ENCODE data around the gene SIX3. TPM values are rescaled to one million over a fixed set of nuclear protein-coding genes. Genes with fewer than 3 reads are reported as not detected.
A peak's percentile ranks its signal among the peaks of the same experiment; 100 is the strongest.

The SIX3 gene
- total and polyA plus RNA-seq, 2 donors (not counting 3 experiments of a cell fraction or from before 2014, with no cell fraction given) = not detected

DNA sequence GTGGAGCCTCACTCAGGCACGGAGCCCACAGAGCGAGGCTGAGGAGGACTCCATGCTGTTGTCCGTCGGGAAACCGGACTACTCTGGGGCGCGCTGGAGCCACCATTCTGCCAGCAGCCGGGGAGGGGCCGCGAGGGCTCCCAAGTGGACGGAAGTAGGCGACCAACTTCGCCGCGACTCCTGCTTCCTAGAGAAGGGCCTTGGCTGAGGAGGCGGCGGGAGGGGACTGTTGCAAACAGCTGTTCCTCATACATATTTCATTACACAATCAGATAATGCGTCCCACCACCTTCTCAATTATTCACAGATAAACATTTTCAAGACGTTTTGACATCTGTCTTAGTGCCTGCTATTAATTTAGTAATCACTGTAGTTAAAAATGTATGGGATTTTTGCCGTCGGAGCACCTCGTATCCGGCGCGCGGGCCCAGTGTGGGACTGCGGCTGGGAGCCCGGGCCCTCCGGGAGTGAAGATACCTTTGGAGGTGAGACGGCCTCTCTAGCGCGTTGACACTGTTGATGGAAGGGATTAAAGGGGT, 11.7 kb upstream of the SIX3 start:
- Histone ChIP-seq H3K9me1 (replicated peaks; ENCODE audit: control insufficient read depth, extremely low read depth, insufficient read depth, low read length) (no peaks in the 10 kb centered on the region), H3K4me1 (ENCODE audit: control insufficient read depth, extremely low read depth, insufficient read depth, low read length) (peaks cover 4% of the 10 kb centered on the region), H4K20me1 (replicated peaks; ENCODE audit: control insufficient read depth, extremely low read depth, insufficient read depth, low read length) (no peaks in the 10 kb centered on the region), H3K27me3 (ENCODE audit: control insufficient read depth in 2 of 2, insufficient read depth in 2 of 2, low read length in 2 of 2) (peaks cover 87 to 94% of the 10 kb centered on the region in 2 experiments), H3K79me2 (ENCODE audit: control insufficient read depth, insufficient read depth, low read length) (no peaks in the 10 kb centered on the region), H3K4me3 (replicated peaks in 1 of 3; ENCODE audit: insufficient read depth in 1 of 3, low read depth in 1 of 3, low read length in 3 of 3) (no peak overlapping the region), H3K27ac (ENCODE audit: insufficient read depth, low read depth, low read length) (no peak overlapping the region), H3K9ac (replicated peaks; ENCODE audit: extremely low read depth, insufficient read depth, low read length) (no peak overlapping the region), H2AFZ (ENCODE audit: low read depth, low read length) (no peak overlapping the region), H3K36me3 (ENCODE audit: control insufficient read depth in 2 of 2, extremely low read depth in 1 of 2, insufficient read depth in 2 of 2, low read length in 2 of 2) (no peaks in the 10 kb centered on the region), H3K9me3 (replicated peaks; ENCODE audit: control insufficient read depth, insufficient read depth, low read length) (no peaks in the 10 kb centered on the region), H3K4me2 (ENCODE audit: insufficient read depth, low read length) (no peak overlapping the region)
- FAIRE-seq (no peak), DNase-seq (ENCODE audit: low read depth, low spot score) (no peak)
- intact Hi-C loops (cut with micrococcal nuclease) = no loop called here
- ChIA-PET CTCF (no interaction called here), POLR2A (no interaction called here)
- dilution Hi-C loops (cut with MboI; ENCODE audit: extremely low pct_ligation_motif_present, low sequenced_read_pairs) = no loop called here
- peak; percentile 66 for TF ChIP-seq EZH2 (IDR thresholded peaks at IDR 0.05; ENCODE audit: borderline replicate concordance, low read depth, low read length, severe bottlenecking)
- TF ChIP-seq, protein P1, sequence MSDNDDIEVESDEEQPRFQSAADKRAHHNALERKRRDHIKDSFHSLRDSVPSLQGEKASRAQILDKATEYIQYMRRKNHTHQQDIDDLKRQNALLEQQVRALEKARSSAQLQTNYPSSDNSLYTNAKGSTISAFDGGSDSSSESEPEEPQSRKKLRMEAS (IDR thresholded peaks at IDR 0.05; ENCODE audit: insufficient read depth, insufficient read length) = no peak
- no peak for TF ChIP-seq MYC (IDR thresholded peaks at IDR 0.05; ENCODE audit: low read depth, low read length)
- TF ChIP-seq GATA2 (IDR thresholded peaks at IDR 0.05; ENCODE audit: insufficient read depth, insufficient read length, low read depth, low read length) = no peak
- no TSS peak for BruUV-seq (replicated peaks)

DNA sequence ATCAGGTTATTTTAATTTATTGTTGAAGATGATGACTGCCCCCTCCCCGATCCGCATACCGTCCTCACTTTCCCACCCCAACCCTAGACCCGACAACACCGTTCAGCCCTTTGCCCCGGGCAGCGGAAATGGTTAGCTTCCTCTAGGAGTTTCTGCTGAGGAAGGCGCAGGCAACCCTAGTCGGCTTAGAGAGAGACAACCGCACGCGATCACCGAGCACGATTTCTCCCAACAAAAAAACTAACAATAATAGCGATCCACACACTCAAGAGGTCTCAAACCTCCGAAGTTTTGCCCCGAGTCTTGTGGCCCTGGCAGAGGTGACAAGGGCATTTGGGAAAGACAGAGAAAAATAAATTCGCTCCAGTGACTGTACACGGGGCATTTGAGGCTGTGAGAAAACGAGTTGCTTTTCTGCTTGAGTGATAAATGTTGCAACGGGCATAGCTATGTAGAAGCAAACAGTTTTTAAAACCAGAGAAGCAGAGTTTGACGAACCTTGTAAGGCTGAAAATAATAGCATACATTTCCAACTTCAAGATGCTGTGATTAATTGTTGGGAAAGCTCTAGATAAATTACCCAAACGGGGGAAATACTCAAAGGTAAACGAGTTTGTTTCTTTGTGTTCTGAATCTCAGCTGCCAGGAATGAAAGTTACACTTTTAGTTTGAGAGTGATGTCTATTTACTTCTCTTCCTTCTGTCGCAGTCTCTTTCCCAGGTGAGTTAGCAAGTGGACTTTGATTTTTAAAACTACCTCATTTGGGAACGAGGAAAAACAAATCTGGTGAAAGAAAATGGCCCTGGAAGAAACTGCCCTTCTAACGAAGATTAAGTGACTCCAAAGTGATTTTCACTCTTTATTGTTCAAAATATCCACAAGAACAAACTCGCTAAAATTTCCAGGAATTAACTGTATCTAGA, 11.0 kb upstream of the SIX3 start:
- Histone ChIP-seq H3K36me3 (ENCODE audit: control insufficient read depth in 2 of 2, extremely low read depth in 1 of 2, insufficient read depth in 2 of 2, low read length in 2 of 2) (no peaks in the 10 kb centered on the region), H3K4me1 (ENCODE audit: control insufficient read depth, extremely low read depth, insufficient read depth, low read length) (peaks cover 4% of the 10 kb centered on the region), H4K20me1 (replicated peaks; ENCODE audit: control insufficient read depth, extremely low read depth, insufficient read depth, low read length) (no peaks in the 10 kb centered on the region), H3K9ac (replicated peaks; ENCODE audit: extremely low read depth, insufficient read depth, low read length) (no peak overlapping the region), H3K27ac (ENCODE audit: insufficient read depth, low read depth, low read length) (no peak overlapping the region), H3K4me3 (replicated peaks in 1 of 3; ENCODE audit: insufficient read depth in 1 of 3, low read depth in 1 of 3, low read length in 3 of 3) (no peak overlapping the region), H3K79me2 (ENCODE audit: control insufficient read depth, insufficient read depth, low read length) (no peaks in the 10 kb centered on the region), H2AFZ (ENCODE audit: low read depth, low read length) (no peak overlapping the region), H3K9me3 (replicated peaks; ENCODE audit: control insufficient read depth, insufficient read depth, low read length) (no peaks in the 10 kb centered on the region), H3K27me3 (ENCODE audit: control insufficient read depth in 2 of 2, insufficient read depth in 2 of 2, low read length in 2 of 2) (peaks cover 86 to 94% of the 10 kb centered on the region in 2 experiments), H3K9me1 (replicated peaks; ENCODE audit: control insufficient read depth, extremely low read depth, insufficient read depth, low read length) (no peaks in the 10 kb centered on the region), H3K4me2 (ENCODE audit: insufficient read depth, low read length) (no peak overlapping the region)
- DNase-seq (ENCODE audit: low read depth, low spot score) (no peak), FAIRE-seq (peak; percentile 68)
- intact Hi-C loops (cut with micrococcal nuclease) = no loop called here
- ChIA-PET CTCF (interaction anchor here (1.0 kb wide), 1 partner anchor 451 kb away, joined by 4 read pairs; no protein-coding TSS in a partner anchor), POLR2A (no interaction called here)
- TF ChIP-seq EZH2 (IDR thresholded peaks at IDR 0.05; ENCODE audit: borderline replicate concordance, low read depth, low read length, severe bottlenecking) = peak; percentile 85
- no peak for TF ChIP-seq JUN (IDR thresholded peaks at IDR 0.05; ENCODE audit: borderline replicate concordance, insufficient read depth, insufficient read length, low read depth)
- no TSS peak for BruUV-seq (replicated peaks)
- dilution Hi-C loops (cut with MboI; ENCODE audit: extremely low pct_ligation_motif_present, low sequenced_read_pairs) = no loop called here
